Mammary epithelial cell (primary cell): ENCODE measurements around the gene BOK.

Source experiments
- CTCF ChIP-seq, 2 donors: IDR thresholded peaks in 1 of 2; conservative IDR thresholded peaks in 1 of 2; 2 replicates each; pipeline ENCODE4 v1.5.1; 2011 to 2012; ENCODE audit warnings: inconsistent platforms in 2 of 2, low read length in 2 of 2, mild to moderate bottlenecking in 2 of 2, control low read depth in 1 of 2, low read depth in 1 of 2; ENCODE audit not compliant: insufficient read depth in 1 of 2; ENCODE audit errors: extremely low read depth in 1 of 2
- EZH2 ChIP-seq: IDR thresholded peaks from 2 replicates; pipeline ENCODE4 v1.6.1; 2012; ENCODE audit warnings: low read length, inconsistent platforms, borderline replicate concordance

GRCh38 chr2:241532168-241532567 is 26.4 kb upstream of the BOK start:
- TF ChIP-seq EZH2 = no peak
- no peak for TF ChIP-seq CTCF (conservative IDR thresholded peaks at IDR 0.05 in 1 of 2, IDR thresholded peaks at IDR 0.05 in 1 of 2; ENCODE audit: extremely low read depth in 1 of 2, insufficient read depth in 1 of 2, low read depth in 1 of 2, low read length in 2 of 2)
